Activated T-helper 1 cell treated with anti-CD3 and anti-CD28 coated beads, Interleukin-2, amount 50 U/mL, for 16 hours (primary cell): ENCODE data around the gene PLXNB3.
A peak's percentile ranks its signal among the peaks of the same experiment; 100 is the strongest.

Experiments used
- DNase-seq, 2 donors: peaks; one replicate each; pipeline ENCODE4 v3.0.0-alpha.2; 2020; ENCODE audit warnings: low read depth in 1 of 2, low spot score in 1 of 2

The PLXNB3 gene

DNA sequence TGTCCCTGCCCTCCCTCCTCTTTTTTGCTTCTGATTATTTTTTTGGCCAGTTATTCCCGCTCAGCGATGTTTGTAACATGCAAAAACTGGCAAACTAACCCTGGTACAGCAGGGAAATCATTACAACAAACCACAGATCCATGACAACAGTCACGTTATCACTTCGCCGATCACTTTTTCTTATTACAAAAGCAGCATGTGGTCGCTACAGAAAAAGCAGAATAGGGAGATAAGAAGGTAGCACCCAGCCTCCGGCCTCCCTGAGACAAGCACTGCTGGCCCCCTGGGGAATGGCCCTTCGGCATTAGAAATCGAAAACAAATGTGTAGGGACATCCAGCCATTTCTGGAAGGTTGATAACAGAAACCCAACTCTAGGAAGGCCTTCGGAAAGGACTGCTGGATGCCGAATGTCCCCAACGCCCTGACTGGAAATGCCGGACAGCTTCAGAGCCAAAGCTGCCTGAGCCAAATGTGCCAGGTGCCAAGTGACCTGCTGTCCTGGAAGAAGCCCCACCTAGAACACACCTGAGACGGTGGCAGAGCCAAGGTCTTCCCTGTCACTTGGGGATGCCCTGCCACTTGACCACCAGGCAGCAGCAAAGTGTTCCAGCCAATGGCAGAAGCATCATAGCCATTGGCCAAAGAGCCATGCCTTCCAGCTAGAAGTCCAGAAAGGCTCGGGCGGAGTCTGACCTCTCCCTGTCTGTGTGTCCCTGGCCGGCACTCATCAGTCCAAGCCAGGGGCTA lies 27.2 kb downstream of the PLXNB3 start:
- no peak for DNase-seq

DNA sequence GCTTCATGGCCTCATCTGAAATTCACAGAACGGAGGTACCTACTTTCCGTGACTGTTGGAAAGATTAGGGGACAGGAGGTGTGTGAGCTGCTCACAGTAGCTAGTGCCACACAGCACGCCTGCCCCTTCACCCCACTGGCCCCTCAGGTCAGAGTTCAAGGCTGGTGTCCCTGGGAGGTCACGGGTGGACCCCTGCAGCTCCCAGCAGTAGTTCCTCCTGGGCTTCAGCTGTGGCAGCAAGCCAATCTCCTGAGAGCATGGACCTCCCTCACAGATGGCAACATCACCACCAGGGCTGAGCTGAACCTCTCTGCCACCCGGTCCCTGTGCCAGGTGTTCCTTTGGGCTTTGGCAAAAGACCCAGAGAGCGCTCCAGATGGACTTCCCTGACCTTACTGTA lies 28.3 kb downstream of the PLXNB3 start:
- no peak for DNase-seq

DNA sequence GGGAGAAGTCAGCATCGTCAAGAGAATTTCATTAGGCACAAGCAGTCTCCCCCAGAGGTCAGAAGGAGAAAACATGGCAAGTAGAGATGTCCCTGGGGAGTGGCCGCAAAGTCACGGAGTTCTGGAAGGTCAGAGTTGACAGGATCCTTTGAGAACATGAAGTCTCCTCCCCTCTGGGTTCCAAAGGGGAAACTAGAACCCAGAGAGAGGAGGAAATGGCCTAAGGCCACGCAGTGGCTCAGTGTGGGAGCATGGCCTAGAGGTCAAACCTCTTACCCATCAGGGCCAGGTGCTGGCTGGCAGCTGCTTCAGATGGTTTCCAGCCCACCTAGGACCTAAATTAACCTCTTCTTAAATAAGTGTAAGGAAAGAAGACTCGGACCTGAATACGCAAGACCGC lies 29.2 kb downstream of the PLXNB3 start:
- no peak for DNase-seq

DNA sequence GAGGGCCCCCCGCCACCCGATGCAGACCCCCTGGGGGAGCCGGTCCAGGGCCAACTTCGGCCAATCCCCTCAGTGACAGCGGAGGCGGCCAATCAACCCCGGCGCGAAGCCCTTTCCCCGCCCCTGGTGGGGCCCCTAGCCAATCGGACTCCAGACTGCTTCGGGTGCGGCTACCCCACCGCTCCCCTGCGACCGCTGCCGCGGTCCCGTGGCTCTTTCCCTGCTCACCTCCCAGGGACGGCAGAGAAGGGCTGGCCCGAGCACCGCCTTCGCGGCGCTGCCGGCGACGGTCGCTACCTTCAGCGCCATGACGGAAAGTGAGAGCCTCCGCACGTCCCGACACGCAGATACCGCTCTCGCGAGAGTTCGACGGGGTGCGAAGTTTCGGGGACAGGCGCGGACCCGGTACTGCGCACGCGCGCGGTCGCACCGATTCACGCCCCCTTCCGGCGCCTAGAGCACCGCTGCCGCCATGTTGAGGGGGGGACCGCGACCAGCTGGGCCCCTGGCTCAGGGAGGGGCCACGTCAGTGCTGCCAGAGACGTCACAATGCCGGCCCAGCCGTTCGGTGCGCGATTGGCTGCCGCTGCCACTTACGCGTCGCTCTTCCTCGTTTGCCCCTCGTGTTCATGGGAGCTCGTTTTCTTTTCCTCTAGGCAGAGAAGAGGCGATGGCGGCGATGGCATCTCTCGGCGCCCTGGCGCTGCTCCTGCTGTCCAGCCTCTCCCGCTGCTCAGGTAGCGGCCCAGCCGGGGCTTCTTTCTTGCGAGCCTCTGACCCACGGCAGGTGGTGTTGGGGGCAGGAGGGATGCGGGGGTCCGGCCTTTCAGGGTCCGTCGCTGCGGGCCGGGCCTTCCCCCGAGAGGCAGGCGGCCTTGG lies 30.2 kb downstream of the PLXNB3 start, which contains the start of the genes IDH3G and SSR4:
Gene IDH3G, minus strand, starts transcription at position 358 of the 879 bp plus-strand sequence. Its CDS starts 49 bp downstream, at position 309.
Gene SSR4, plus strand, starts transcription at position 651 of the 879 bp plus-strand sequence. Its CDS starts 20 bp downstream, at position 671.
- DNase-seq, result peak; percentile 74 to 88

DNA sequence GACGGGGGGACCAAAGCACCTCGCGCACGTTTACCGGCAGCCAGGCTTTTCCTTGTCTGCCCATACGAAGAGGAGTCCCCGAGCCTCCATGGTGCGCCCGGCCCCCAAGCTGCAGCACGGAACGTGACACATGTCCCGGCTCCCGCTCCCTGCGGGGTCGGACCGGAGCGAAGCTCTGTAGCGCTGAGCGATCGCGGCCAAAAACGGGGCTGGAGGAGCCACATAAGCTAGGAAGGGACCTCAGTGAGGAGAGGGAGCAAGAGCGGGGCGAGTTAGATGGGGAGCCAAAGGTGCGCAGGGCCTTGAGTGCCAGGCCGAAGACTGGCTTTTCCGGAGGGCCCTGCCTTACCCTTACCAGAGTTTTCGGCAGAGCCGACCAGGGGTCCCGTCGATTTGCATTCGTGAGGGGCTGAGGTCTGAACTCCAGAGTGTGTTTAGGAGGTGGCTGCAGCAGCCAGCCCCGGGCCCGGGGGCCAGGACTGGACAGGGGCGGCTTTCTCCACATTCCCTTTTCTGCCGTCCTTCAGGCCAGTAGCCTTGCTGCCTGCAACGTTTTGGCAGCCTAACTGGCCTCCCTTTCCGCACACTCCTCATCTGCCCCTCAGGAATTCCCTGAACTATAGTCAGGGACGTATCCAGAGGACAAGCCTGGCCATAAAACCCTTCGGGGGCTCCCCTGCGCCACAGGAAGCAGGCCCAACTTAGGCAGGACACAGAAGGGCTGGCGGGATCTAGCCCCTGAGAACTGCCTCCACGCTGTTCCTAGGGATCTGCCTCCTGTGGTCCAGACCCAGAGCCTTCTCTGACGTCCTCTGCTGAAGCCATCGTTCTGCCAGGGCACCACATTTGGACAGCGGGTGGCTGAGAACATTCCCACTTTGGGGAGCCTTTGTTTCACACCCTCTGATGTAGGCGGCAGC lies 31.1 kb downstream of the PLXNB3 start:
- DNase-seq, result no peak

DNA sequence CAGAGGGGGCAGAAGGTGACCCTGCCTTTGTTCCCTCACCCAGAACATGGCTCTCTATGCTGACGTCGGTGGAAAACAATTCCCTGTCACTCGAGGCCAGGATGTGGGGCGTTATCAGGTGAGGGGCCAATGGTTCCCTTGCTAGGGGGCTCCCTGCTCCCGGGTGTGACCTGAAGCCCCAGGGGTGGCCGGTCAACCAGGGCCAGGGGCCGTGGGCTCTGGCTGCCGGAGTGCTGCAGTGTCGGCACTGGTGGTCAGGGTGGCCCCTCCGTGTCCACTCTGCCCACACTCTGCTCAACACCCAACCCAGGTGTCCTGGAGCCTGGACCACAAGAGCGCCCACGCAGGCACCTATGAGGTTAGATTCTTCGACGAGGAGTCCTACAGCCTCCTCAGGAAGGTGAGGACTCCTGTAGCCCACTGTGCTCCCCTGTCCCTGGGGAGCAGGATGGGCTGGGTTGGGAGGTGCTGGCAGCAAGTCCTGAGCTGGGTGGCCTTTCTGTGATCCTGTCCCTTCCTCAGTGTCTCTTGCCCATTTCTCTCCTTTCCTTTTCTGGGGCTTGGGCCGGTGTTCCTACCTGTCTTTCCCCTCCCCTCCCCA lies 33.5 kb downstream of the PLXNB3 start:
- DNase-seq, result no peak

DNA sequence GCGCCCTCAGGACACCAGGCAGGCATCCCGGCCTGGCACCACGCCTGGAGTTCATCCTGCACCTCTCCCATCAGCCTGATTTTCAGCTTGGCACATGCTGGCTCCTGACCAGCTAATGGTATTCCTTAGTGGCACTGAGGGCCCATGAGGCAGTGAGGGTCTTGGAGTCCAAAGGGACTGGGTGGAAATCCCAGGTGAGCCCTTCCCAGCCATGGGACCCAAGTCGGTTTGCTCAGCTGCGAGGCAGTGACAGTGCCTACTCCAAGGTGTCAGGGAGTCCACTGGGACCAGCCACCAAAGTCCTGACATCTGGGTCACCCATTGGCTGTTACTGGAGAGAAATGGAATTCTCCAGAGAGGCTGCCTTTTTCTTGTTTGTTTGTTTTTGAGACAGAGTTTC lies 35.3 kb downstream of the PLXNB3 start:
- no peak for DNase-seq

DNA sequence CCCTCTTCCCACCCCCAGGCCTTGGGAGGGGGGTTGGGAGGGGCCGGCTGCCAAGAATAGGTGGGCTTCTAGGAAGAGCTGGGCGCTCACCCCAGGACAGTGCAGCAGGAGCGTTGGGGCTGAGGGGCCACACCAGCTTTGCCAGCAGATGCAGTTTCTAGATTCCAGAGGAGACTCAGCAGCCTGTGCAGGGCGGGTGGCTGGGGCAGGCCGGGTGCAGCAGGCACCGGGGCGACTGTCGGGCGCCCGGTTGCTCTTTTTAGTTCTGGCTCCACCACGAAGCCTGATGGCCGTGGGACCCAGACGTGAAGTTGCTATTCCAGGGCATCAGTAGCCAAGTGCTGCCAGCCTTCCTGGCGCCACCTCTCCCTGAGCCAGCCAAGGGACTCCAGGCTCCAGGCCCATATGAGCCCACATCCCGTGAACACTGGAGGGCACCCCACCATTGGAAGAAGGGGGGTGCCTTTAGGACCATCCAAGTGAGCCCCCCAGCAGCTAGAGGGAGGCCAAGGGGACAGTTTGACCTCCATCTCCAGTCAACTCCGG lies 36.2 kb downstream of the PLXNB3 start:
- DNase-seq, result no peak

DNA sequence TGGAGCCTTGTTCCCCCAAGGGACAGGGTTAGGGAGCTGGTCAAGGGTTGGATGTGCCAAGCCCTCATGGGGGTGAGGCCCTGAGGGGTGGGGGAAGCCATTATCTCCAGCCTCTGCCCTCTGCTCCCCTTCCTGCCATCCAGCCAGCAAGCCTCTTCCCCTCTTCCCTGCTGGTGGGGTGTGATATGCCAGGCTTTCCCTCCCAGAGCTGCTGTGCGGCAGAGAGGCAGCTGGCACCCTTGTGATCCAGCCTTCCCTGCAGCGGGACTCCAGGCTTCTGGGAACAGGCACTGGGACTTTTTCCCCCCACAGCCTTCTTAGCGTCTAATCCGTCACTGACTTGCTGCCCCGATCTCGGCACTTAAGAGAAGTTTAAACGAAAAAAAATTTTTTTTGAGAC lies 36.7 kb downstream of the PLXNB3 start:
- no peak for DNase-seq

DNA sequence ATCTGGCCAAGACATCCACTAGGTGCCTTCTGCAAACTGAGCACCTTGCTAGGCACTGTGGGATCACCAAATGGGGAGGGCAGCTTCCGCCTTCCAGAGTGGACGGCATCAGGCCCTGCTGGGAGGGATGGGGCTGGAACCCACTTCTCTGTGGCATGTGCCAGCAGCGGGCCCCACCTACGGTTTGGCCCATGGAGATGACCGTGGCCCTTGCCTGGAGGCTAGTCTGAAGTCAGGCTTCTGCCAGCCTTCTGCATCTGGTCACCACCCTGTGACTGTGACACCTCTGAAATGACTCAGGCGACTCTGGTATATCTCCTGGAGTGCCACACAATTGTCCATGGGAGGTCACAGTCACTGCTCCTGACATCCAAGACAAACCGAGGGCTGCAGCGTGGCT lies 37.6 kb downstream of the PLXNB3 start:
- DNase-seq, result no peak

DNA sequence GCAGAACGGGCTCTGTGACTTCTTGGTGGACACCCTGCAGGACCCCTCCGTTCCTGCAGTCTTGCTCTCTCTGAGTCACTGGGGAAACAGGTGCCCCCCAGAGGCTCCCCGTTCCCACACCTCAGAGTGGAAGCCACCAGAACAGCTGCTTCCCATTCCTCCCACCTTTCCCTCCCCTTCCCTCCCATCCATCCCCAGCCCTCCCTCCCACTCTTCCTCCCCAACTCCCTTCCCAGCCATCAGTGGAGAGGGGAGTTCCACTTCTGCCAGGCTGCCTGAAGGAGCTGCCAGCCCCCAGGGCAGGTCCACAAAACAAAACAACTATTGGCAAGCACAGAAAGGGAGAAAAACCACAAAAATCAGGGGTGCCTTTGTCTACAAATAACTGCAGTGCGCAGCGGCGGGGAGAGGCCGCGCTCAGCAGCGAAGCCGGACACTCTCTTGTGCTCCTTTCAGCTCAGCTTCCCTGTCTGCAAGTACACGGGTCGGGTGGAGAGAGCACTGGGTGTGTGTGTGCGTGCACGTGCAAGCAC lies 38.5 kb downstream of the PLXNB3 start:
- no peak for DNase-seq

DNA sequence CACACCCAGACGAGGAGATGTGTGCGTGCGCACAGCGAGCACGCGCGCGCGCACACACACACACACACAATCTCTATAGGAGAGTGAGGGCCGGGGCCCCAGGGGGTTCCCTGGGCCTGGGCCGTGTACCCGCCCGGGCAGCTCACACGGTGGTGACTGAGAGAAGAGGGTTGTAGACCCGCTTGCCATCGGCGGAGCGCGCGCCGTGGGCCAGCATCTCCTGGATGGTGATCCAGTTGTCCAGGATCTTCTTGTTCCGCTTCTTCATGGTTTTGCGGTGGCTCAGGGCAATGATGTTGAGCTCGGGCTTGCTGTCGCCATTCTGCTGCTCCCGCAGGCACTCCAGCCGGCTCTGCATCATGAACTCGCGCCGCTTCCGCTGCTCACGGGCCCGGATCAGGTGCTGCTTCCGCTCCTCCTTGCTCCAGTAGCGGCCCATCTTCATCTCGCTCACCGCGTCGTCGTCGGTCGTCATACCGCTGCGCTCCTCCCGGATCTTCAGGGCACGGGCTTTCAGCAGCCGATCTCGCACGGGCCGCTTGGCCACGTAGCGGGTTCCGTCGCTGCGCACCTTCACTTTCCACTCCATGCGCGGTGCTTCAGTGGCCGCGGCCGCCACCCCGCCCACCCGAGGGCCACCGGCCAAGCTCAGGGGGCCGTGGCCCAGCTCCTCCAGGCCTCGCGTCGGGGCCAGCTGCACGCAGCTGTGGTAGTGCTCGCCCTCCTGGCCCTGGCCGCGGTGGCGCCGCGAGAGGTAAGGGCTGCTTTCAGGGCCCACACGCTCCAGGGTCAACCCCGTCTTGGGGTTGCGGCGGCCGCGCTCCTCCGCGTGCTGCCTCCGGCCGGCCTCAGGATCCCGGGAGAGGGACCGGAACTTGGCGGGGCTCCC lies 39.4 kb downstream of the PLXNB3 start:
- DNase-seq, result no peak

DNA sequence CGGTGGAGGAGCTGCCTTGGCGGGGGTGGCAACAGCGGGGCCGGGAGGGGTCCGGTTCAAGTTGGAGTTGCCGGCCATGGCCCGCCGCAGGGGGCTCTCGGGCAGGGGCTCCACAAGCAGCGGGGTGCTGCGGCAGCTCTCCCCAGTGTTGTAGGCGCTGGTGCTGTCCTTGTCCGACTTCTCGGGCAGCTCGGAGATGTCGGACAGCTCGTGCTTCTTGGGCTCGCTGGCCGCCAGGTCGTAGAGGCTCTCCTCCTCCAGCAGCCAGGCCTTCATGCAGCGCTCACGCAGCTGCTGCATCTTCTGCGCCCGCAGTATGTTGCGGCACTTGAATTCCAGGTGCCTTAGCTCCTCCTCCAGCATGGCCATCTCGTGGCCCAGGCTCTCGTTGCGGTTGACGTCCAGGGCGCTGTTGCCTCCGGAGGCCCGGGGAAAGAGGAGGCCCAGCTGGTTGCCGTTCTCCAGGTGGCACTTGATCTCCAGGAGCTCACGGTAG lies 40.1 kb downstream of the PLXNB3 start:
- no peak for DNase-seq

DNA sequence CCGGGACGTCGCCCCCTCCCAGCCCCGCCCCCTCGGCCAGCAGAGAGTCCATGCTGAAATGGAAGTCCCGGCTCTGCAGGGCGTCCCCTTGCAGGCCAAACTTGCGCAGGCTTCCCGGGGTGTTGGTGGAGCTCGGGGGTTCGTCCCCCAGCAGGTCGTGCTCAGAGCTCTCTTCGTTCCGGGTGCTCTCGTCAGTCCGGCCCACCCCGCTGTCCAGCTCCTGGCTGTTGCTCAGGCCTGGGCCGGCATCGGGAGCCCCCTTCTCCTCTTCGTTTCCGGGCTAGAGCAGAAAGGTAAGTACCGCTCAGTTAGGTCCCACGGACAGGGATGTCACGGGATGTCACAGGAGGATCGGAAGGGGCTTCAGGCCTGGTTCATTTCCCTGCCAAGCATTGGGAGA lies 40.6 kb downstream of the PLXNB3 start:
- DNase-seq, result no peak

DNA sequence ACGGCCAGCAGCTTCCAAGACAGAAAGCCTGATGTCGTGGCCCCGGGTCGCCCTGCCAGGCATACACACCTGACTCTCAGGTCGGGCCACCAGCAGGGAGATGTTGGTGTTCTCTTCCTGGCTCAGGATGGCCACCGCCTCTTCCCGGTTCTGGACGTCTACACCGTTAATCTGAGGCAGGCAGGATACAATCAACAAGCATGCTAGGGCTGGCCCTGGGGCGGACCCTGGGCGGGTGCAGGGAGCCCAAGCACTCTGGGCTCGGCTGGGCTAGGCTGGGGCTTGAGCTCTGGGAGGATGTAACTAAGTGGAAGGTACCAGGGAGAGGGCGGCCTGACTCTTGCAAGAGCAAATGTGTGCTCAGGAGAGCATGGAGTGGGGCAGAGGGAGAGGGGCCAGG lies 41.4 kb downstream of the PLXNB3 start:
- DNase-seq, result no peak

DNA sequence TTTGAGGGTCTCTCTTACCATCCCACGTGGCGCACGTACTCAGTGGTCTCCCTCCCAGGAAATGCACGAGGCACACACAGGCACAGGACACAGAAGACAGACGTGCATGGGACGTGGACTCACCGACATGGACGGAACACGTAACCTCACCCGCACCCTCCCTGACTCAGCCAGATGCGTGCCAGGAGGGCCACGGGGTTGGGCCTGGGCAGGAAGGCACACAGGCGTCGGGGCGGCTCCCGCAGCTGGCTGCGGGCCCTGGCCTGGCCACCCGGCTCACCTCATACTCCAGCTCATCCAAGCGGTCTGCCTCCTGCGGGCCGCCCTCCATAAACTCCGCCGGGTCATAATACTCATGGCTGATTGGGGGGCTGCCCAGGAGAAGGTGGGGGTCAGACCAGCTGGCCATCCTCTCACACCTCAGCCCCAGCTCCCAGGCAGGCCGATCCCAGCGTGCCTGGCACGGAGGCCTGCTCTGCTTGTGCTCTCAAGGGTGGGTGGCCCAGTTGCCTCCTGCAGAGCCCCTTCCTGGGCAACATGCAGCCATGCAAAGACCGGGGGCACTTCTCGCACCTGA lies 43.0 kb downstream of the PLXNB3 start:
- no peak for DNase-seq

DNA sequence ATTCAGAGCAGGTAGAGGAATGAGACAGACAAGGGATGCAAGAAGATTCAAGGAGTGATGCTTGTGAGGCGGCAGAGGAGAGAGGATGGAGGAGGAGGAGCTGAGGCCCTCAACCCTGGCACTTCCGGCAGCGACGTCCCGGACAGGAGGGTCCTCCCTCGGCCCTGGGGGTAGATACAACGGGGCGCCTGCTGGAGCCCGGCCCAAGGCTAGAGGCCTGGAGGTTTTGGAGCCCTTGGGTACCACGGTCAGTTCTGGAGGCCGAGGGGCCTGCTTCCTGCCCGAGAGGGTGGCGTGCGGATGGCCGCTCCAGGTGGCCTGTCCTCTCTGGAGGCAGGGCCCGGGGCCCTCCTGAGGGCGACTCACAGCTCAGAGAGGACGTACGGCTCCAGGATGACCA lies 43.9 kb downstream of the PLXNB3 start:
- DNase-seq, result no peak

DNA sequence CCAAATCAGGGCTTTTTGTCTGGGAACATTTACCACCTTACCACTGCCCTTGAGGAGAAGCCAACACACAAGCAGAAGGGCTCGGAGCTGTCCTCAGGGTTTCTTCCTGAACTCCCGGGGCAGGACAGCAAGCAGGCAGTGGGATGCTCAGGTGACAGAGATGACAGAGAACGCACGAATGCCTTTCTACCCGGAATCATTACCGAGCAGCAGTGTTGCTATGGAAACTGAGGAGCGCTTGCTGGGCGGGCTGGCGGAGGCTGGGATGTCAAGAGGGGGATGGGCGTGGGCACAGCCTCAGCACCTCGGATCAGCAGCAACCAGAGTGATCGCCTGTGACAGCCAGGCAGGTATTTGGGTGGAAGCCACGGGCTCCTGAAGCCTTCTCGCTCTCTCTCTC lies 48.2 kb downstream of the PLXNB3 start:
- no peak for DNase-seq

DNA sequence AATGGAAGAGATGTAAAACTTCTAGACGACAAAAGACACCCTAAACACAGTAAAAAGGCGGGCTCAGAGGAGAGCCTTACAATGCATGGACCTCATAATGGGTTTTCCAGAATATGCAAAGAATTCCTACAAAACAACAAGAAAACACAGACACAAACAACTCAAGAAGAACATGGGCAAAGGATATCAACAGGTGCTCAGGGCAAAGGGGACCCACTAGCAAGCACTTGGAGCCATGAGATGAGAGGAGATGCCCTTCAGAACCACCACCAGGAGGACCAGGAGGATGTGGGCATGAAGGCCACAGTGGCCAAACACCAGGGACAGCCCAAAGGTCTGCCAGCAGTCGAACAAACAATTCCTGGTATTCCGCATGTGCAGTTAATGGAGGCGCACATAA lies 49.1 kb downstream of the PLXNB3 start:
- DNase-seq, result no peak
